Measurements from ENCODE around the gene LRP2BP. TPM values are rescaled to one million over a fixed set of nuclear protein-coding genes. Genes with fewer than 3 reads are reported as not detected.

Gene LRP2BP
- total and polyA plus RNA-seq, 2 experiments from 2014 or later, result 0.28 to 1.7 TPM

DNA sequence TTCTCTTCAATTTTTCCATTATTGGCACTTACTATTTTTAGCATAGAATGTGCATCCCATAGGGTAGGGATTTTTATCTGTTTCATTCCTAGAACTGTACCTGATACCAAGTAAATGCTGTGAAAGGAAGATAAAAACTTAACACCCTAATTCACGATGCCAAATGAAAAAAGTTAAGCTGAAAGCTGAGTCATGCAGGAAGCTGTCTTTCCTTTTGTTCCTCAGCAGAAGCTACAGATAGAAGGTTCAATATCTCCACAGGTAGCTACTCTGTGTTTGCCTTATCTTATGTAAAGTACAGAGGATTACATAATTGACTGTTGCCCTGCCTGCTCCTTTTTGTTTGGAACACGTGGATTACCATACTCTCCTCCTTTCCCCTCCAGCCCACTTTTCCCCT lies 77.0 kb downstream of the LRP2BP start:
- Mint-ChIP-seq H3K27ac (peak overlapping the region; percentile 100), H3K36me3 (ENCODE audit: low read depth) (peaks cover 78% of the 10 kb centered on the region), H3K27me3 (ENCODE audit: insufficient read depth, low read depth, poor library complexity) (peaks cover 2% of the 10 kb centered on the region), H3K9me3 (peaks cover 25% of the 10 kb centered on the region), H3K4me1 (peaks cover 17% of the 10 kb centered on the region), H3K4me3 (peak overlapping the region; percentile 55)
- H3K4me3 ChIP-seq, result peak overlapping the region; percentile 17; the same call in 1 of the 2 replicates
- peak overlapping the region; percentile 91 for H3K27ac ChIP-seq (ENCODE audit: low read depth)
- ATAC-seq (peak; percentile 98), DNase-seq (ENCODE audit: low spot score) (peak; percentile 86)
- no peaks in the 10 kb centered on the region for H4K20me1 ChIP-seq (replicated peaks; ENCODE audit: insufficient read depth)
- H3K79me2 ChIP-seq (replicated peaks; ENCODE audit: insufficient read depth), result no peaks in the 10 kb centered on the region
- no peaks in the 10 kb centered on the region for H3F3A ChIP-seq (replicated peaks; ENCODE audit: low read depth)
- peaks cover 9% of the 10 kb centered on the region for H3K4me1 ChIP-seq (ENCODE audit: insufficient read depth)
- TF ChIP-seq, protein P1, sequence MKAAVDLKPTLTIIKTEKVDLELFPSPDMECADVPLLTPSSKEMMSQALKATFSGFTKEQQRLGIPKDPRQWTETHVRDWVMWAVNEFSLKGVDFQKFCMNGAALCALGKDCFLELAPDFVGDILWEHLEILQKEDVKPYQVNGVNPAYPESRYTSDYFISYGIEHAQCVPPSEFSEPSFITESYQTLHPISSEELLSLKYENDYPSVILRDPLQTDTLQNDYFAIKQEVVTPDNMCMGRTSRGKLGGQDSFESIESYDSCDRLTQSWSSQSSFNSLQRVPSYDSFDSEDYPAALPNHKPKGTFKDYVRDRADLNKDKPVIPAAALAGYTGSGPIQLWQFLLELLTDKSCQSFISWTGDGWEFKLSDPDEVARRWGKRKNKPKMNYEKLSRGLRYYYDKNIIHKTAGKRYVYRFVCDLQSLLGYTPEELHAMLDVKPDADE (IDR thresholded peaks at IDR 0.05), result peak; percentile 39
- TF ChIP-seq ZNF331 (CRISPR knock-in tag; IDR thresholded peaks at IDR 0.05; ENCODE audit: low read depth) (no peak), POLR2AphosphoS5 (IDR thresholded peaks at IDR 0.05; ENCODE audit: low read depth) (no peak), EZH2 (IDR thresholded peaks at IDR 0.05; ENCODE audit: low read depth, unreplicated experiment) (no peak), JUNB (IDR thresholded peaks at IDR 0.05; ENCODE audit: unreplicated experiment) (no peak), NANOG (IDR thresholded peaks at IDR 0.05; ENCODE audit: borderline replicate concordance) (peak; percentile 83), EZH2phosphoT487 (IDR thresholded peaks at IDR 0.05; ENCODE audit: unreplicated experiment) (no peak), CREB1 (CRISPR knock-in tag; IDR thresholded peaks at IDR 0.05; ENCODE audit: low read depth) (peak; percentile 34; the same call in 1 of the 2 replicates), ZNF114 (CRISPR knock-in tag; IDR thresholded peaks at IDR 0.05) (no peak), STAT1 (IDR thresholded peaks at IDR 0.05; ENCODE audit: unreplicated experiment) (no peak)
- TF ChIP-seq, protein P2, sequence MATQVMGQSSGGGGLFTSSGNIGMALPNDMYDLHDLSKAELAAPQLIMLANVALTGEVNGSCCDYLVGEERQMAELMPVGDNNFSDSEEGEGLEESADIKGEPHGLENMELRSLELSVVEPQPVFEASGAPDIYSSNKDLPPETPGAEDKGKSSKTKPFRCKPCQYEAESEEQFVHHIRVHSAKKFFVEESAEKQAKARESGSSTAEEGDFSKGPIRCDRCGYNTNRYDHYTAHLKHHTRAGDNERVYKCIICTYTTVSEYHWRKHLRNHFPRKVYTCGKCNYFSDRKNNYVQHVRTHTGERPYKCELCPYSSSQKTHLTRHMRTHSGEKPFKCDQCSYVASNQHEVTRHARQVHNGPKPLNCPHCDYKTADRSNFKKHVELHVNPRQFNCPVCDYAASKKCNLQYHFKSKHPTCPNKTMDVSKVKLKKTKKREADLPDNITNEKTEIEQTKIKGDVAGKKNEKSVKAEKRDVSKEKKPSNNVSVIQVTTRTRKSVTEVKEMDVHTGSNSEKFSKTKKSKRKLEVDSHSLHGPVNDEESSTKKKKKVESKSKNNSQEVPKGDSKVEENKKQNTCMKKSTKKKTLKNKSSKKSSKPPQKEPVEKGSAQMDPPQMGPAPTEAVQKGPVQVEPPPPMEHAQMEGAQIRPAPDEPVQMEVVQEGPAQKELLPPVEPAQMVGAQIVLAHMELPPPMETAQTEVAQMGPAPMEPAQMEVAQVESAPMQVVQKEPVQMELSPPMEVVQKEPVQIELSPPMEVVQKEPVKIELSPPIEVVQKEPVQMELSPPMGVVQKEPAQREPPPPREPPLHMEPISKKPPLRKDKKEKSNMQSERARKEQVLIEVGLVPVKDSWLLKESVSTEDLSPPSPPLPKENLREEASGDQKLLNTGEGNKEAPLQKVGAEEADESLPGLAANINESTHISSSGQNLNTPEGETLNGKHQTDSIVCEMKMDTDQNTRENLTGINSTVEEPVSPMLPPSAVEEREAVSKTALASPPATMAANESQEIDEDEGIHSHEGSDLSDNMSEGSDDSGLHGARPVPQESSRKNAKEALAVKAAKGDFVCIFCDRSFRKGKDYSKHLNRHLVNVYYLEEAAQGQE (IDR thresholded peaks at IDR 0.05; ENCODE audit: unreplicated experiment), result no peak
- TF ChIP-seq, protein P3, sequence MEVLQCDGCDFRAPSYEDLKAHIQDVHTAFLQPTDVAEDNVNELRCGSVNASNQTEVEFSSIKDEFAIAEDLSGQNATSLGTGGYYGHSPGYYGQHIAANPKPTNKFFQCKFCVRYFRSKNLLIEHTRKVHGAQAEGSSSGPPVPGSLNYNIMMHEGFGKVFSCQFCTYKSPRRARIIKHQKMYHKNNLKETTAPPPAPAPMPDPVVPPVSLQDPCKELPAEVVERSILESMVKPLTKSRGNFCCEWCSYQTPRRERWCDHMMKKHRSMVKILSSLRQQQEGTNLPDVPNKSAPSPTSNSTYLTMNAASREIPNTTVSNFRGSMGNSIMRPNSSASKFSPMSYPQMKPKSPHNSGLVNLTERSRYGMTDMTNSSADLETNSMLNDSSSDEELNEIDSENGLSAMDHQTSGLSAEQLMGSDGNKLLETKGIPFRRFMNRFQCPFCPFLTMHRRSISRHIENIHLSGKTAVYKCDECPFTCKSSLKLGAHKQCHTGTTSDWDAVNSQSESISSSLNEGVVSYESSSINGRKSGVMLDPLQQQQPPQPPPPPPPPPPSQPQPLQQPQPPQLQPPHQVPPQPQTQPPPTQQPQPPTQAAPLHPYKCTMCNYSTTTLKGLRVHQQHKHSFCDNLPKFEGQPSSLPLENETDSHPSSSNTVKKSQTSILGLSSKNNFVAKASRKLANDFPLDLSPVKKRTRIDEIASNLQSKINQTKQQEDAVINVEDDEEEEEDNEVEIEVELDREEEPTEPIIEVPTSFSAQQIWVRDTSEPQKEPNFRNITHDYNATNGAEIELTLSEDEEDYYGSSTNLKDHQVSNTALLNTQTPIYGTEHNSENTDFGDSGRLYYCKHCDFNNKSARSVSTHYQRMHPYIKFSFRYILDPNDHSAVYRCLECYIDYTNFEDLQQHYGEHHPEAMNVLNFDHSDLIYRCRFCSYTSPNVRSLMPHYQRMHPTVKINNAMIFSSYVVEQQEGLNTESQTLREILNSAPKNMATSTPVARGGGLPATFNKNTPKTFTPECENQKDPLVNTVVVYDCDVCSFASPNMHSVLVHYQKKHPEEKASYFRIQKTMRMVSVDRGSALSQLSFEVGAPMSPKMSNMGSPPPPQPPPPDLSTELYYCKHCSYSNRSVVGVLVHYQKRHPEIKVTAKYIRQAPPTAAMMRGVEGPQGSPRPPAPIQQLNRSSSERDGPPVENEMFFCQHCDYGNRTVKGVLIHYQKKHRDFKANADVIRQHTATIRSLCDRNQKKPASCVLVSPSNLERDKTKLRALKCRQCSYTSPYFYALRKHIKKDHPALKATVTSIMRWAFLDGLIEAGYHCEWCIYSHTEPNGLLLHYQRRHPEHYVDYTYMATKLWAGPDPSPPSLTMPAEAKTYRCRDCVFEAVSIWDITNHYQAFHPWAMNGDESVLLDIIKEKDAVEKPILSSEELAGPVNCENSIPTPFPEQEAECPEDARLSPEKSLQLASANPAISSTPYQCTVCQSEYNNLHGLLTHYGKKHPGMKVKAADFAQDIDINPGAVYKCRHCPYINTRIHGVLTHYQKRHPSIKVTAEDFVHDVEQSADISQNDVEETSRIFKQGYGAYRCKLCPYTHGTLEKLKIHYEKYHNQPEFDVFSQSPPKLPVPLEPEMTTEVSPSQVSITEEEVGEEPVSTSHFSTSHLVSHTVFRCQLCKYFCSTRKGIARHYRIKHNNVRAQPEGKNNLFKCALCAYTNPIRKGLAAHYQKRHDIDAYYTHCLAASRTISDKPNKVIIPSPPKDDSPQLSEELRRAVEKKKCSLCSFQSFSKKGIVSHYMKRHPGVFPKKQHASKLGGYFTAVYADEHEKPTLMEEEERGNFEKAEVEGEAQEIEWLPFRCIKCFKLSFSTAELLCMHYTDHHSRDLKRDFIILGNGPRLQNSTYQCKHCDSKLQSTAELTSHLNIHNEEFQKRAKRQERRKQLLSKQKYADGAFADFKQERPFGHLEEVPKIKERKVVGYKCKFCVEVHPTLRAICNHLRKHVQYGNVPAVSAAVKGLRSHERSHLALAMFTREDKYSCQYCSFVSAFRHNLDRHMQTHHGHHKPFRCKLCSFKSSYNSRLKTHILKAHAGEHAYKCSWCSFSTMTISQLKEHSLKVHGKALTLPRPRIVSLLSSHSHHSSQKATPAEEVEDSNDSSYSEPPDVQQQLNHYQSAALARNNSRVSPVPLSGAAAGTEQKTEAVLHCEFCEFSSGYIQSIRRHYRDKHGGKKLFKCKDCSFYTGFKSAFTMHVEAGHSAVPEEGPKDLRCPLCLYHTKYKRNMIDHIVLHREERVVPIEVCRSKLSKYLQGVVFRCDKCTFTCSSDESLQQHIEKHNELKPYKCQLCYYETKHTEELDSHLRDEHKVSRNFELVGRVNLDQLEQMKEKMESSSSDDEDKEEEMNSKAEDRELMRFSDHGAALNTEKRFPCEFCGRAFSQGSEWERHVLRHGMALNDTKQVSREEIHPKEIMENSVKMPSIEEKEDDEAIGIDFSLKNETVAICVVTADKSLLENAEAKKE (CRISPR knock-in tag; IDR thresholded peaks at IDR 0.05), result 0 out of 2 replicates have a peak, but pooled peaks have one; percentile 17
- TF ChIP-seq, protein P4, sequence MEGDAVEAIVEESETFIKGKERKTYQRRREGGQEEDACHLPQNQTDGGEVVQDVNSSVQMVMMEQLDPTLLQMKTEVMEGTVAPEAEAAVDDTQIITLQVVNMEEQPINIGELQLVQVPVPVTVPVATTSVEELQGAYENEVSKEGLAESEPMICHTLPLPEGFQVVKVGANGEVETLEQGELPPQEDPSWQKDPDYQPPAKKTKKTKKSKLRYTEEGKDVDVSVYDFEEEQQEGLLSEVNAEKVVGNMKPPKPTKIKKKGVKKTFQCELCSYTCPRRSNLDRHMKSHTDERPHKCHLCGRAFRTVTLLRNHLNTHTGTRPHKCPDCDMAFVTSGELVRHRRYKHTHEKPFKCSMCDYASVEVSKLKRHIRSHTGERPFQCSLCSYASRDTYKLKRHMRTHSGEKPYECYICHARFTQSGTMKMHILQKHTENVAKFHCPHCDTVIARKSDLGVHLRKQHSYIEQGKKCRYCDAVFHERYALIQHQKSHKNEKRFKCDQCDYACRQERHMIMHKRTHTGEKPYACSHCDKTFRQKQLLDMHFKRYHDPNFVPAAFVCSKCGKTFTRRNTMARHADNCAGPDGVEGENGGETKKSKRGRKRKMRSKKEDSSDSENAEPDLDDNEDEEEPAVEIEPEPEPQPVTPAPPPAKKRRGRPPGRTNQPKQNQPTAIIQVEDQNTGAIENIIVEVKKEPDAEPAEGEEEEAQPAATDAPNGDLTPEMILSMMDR (conservative IDR thresholded peaks at IDR 0.05; ENCODE audit: low read depth in 2 of 2), result no peak
- H3K36me3 ChIP-seq (ENCODE audit: insufficient read depth), result peaks cover 12% of the 10 kb centered on the region; the same call in 1 of the 2 replicates
- peak overlapping the region; percentile 25 for H3K4me2 ChIP-seq
- no peak overlapping the region for H2AFZ ChIP-seq
- H3K9me2 ChIP-seq (ENCODE audit: insufficient read depth), result no peaks in the 10 kb centered on the region
- H3K27me3 ChIP-seq (ENCODE audit: insufficient read depth), result no peaks in the 10 kb centered on the region
